GM13977 (cell line): ENCODE measurements around the gene LMAN2.

Source experiments
- DNase-seq: peaks from one replicate; pipeline ENCODE4 v3.0.0; 2012; ENCODE audit warnings: low spot score
- CTCF ChIP-seq: IDR thresholded peaks from 2 replicates; pipeline ENCODE4 v1.5.1; 2012; ENCODE audit warnings: mild to moderate bottlenecking, control low read depth; ENCODE audit not compliant: insufficient read depth; ENCODE audit errors: extremely low read depth, missing control alignments
- in situ Hi-C: fragments of 300-500 bp; cut with MboI; formaldehyde crosslinking; loops from one replicate; pipeline ENCODE4 v1.12.0; 2022; ENCODE audit warnings: low sequenced_read_pairs, low pct_unique_long_range_greater_than_20kb, mixed read lengths, inconsistent platforms; ENCODE audit not compliant: unreplicated experiment

The LMAN2 gene

GRCh38 chr5:177386542-177386941 lies 35.1 kb upstream of the LMAN2 start:
- no peak for TF ChIP-seq CTCF
- in situ Hi-C loops: no loop called here
- no peak for DNase-seq

GRCh38 chr5:177385720-177386119 lies 34.3 kb upstream of the LMAN2 start:
- in situ Hi-C loops: no loop called here
- no peak for TF ChIP-seq CTCF
- DNase-seq: no peak

GRCh38 chr5:177384134-177384533 lies 32.7 kb upstream of the LMAN2 start, which contains the start of gene SLC34A1:
Gene SLC34A1, plus strand, starts transcription at chr5:177384434. Its CDS starts 1,308 bp downstream, at chr5:177385742.
- in situ Hi-C loops: no loop called here
- no peak for TF ChIP-seq CTCF
- no peak for DNase-seq

GRCh38 chr5:177383181-177383580 lies 31.7 kb upstream of the LMAN2 start:
- TF ChIP-seq CTCF: no peak
- in situ Hi-C loops: no loop called here
- DNase-seq: no peak

- DNase-seq: no peak
- peak; percentile 14 for TF ChIP-seq CTCF
- in situ Hi-C loops: no loop called here
These were observed 31.1 kb upstream of the LMAN2 start for GRCh38 chr5:177382423-177383029.

- no peak for DNase-seq
- no peak for TF ChIP-seq CTCF
- in situ Hi-C loops: no loop called here
These were observed 29.3 kb upstream of the LMAN2 start for GRCh38 chr5:177380805-177381126.
